ENCODE data around the gene NAALADL2. TPM values are rescaled to one million over a fixed set of nuclear protein-coding genes. Genes with fewer than 3 reads are reported as not detected.

The NAALADL2 gene
- total and polyA plus RNA-seq, 2 of the 8 experiments (the other 6 are each of a cell fraction or from before 2014, with no cell fraction given), result 0.12 to 0.22 TPM

- no peak overlapping the region for H3K27ac ChIP-seq (ENCODE audit: low read depth, low read length)
- no peak overlapping the region for H2BK15ac ChIP-seq (ENCODE audit: low read length)
- no peak overlapping the region for H3K14ac ChIP-seq (ENCODE audit: insufficient read length)
- H3K36me3 ChIP-seq (ENCODE audit: control insufficient read depth in 2 of 4, insufficient read depth in 4 of 4, low read length in 3 of 4), result no peaks in the 10 kb centered on the region
- no peaks in the 10 kb centered on the region for H3K4me1 ChIP-seq (replicated peaks in 1 of 4; ENCODE audit: control insufficient read depth in 3 of 4, insufficient read depth in 4 of 4, low read length in 3 of 4)
- no peaks in the 10 kb centered on the region for H3K9me3 ChIP-seq (ENCODE audit: insufficient read depth in 2 of 2, low read depth in 1 of 2, low read length in 1 of 2)
- no peak overlapping the region for H3K9ac ChIP-seq (replicated peaks in 1 of 4; ENCODE audit: extremely low read depth in 1 of 4, low read depth in 3 of 4, low read length in 3 of 4)
- H4K91ac ChIP-seq (replicated peaks; ENCODE audit: insufficient read length, low read length), result no peak overlapping the region
- no peak overlapping the region for H2BK120ac ChIP-seq (replicated peaks; ENCODE audit: low read depth, low read length)
- 81% methylated on average over 4 of the region's 4 CpGs; no CpG with 5 or more reads in 1 of the 2 experiments for WGBS, 2 experiments (ENCODE audit: extremely low coverage in 1 of 2, insufficient coverage in 1 of 2, insufficient read length in 1 of 2, insufficient replicate concordance in 2 of 2, low coverage in 1 of 2, low lambda C conversion rate in 2 of 2, missing lambda C conversion rate in 1 of 2)
- no peak overlapping the region for H3K4ac ChIP-seq (replicated peaks; ENCODE audit: insufficient read length, low read depth, low read length)
- no peak overlapping the region for H4K8ac ChIP-seq (ENCODE audit: extremely low read depth, insufficient read depth, low read length)
- no peak for DNase-seq (ENCODE audit: low read depth in 1 of 2, low spot score in 2 of 2)
- no peak overlapping the region for H3K18ac ChIP-seq (ENCODE audit: extremely low read depth, low read length)
- no peak overlapping the region for H4K5ac ChIP-seq (ENCODE audit: insufficient read length, low read depth, low read length)
- H3K4me3 ChIP-seq (ENCODE audit: extremely low read depth in 1 of 4, insufficient read depth in 2 of 4, low read depth in 3 of 4, low read length in 4 of 4), result no peak overlapping the region
- H2BK20ac ChIP-seq (ENCODE audit: low read length), result no peak overlapping the region
- H3K79me1 ChIP-seq (ENCODE audit: low read depth, low read length), result no peaks in the 10 kb centered on the region
- no peak for FAIRE-seq
- H4K20me1 ChIP-seq (replicated peaks in 1 of 2; ENCODE audit: control insufficient read depth in 1 of 2, insufficient read depth in 2 of 2, low read length in 2 of 2), result no peaks in the 10 kb centered on the region
- no peak overlapping the region for H3K4me2 ChIP-seq (ENCODE audit: insufficient read depth in 1 of 2, low read depth in 2 of 2, low read length in 2 of 2)
- no peak overlapping the region for H2AK5ac ChIP-seq (ENCODE audit: low read depth, low read length)
- H3K23me2 ChIP-seq (ENCODE audit: low read depth, low read length), result no peaks in the 10 kb centered on the region; the same call in 1 of the 2 replicates
- no peak overlapping the region for H2BK12ac ChIP-seq (ENCODE audit: low read depth, low read length)
- H2BK5ac ChIP-seq (ENCODE audit: low read depth, low read length), result no peak overlapping the region
- H2AFZ ChIP-seq (ENCODE audit: low read length), result no peak overlapping the region
- H3K56ac ChIP-seq (replicated peaks; ENCODE audit: insufficient read length, low read depth, low read length), result no peak overlapping the region
- no peak overlapping the region for H3K23ac ChIP-seq (ENCODE audit: insufficient read length)
- ChIA-PET POLR2A (ENCODE audit: partially characterized antibody) (interaction anchor here (1.0 to 1.7 kb wide), 2 partner anchors 9 to 26 kb away, joined by 3 read pairs; no protein-coding TSS in a partner anchor), CTCF (ENCODE audit: partially characterized antibody) (no interaction called here)
- H3K27me3 ChIP-seq (replicated peaks in 1 of 4; ENCODE audit: control insufficient read depth in 3 of 4, extremely low read depth in 1 of 4, insufficient read depth in 3 of 4, low read length in 3 of 4), result no peaks in the 10 kb centered on the region
- no peaks in the 10 kb centered on the region for H3K79me2 ChIP-seq (ENCODE audit: control insufficient read depth in 1 of 2, insufficient read depth in 2 of 2, low read length in 2 of 2)
- TF ChIP-seq SRF (IDR thresholded peaks at IDR 0.05; ENCODE audit: low read depth, low read length) (no peak), SP2 (IDR thresholded peaks at IDR 0.05; ENCODE audit: low read length) (no peak), ATF2 (IDR thresholded peaks at IDR 0.05; ENCODE audit: low read length) (no peak), RBBP5 (IDR thresholded peaks at IDR 0.05; ENCODE audit: borderline replicate concordance, low read depth, low read length) (no peak), NRF1 (IDR thresholded peaks at IDR 0.05; ENCODE audit: low read depth, low read length) (no peak), SP1 (IDR thresholded peaks at IDR 0.05; ENCODE audit: low read depth, low read length) (no peak), YY1 (IDR thresholded peaks at IDR 0.05; ENCODE audit: low read depth, low read length) (no peak), CEBPB (IDR thresholded peaks at IDR 0.05; ENCODE audit: low read depth, low read length) (no peak), CBX8 (IDR thresholded peaks at IDR 0.05; ENCODE audit: borderline replicate concordance, low read depth, low read length) (no peak), CTBP2 (IDR thresholded peaks at IDR 0.05; ENCODE audit: borderline replicate concordance, insufficient read depth, insufficient read length, low read length) (no peak), PHF8 (conservative IDR thresholded peaks at IDR 0.05; ENCODE audit: low read depth, low read length) (no peak)
Measured at GRCh38 chr3:175295248-175296130, 436.4 kb downstream of the NAALADL2 start.
